COR-L47 (cell line): ENCODE results near the gene SERPINB12.
A peak's percentile ranks its signal among the peaks of the same experiment; 100 is the strongest.

Source experiments
- DNase-seq: peaks from one replicate; lab custom pipeline; 2025; lab: John Stamatoyannopoulos, UW

SERPINB12 gene, protein sequence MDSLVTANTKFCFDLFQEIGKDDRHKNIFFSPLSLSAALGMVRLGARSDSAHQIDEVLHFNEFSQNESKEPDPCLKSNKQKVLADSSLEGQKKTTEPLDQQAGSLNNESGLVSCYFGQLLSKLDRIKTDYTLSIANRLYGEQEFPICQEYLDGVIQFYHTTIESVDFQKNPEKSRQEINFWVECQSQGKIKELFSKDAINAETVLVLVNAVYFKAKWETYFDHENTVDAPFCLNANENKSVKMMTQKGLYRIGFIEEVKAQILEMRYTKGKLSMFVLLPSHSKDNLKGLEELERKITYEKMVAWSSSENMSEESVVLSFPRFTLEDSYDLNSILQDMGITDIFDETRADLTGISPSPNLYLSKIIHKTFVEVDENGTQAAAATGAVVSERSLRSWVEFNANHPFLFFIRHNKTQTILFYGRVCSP

GRCh38 chr18:63542069-63542468 lies at the start of gene SERPINB12:
Gene SERPINB12 (plus strand): TSS chr18:63542369. CDS start chr18:63556160, 13,791 bp downstream.
- DNase-seq, result no peak

DNA sequence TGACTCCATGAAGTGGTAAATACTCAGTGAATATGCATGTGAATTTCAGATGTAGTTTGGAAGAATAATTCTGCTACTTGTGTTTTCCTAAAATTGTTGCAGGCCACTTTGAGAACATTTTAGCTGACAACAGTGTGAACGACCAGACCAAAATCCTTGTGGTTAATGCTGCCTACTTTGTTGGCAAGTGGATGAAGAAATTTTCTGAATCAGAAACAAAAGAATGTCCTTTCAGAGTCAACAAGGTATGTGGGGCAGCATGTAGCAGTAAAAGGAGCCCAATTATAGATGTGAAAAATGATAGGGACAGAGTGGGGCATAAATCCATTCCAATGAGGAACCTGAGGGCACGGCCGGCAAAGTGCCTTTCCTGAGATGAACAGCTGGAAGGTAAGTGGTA lies 49.3 kb upstream of the SERPINB12 start:
- DNase-seq, result no peak

- no peak for DNase-seq
Observed at GRCh38 chr18:63495675-63496074, 46.5 kb upstream of the SERPINB12 start.

DNA sequence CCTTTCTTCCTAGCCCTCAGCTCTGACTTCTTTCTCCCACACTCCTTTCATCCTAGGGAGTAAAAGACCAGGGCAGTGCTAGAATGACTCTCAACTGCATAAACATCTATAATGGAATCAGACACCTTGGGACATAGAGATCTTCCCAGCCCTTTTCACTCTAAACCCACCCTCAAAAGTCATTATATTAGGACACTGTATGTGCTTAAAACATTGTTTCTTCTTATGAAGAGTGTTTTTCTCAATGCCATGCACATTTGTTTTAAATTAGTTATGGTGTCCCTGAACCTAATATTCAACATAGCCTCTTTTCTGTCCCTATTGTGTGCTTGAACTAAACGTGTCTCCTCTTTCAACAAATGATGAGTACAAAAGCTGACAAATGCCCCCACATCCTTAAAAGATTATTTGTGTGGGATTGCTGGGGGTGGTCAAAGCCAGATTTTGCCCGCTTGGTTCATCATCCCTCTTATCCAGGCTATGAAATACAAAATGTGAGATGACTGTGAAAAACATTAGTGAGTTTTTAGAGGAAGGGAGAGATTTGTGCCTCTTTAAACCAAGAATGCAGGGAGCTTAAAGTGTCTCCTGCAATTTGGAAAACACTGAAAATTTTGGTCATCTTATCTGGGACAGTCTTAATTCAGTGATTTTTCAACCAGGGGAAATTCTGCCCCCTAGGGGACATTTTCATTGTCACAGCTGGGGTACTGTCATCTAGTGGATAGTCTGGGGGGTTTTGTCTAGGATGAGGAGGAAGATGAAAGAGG lies 36.4 kb upstream of the SERPINB12 start:
- DNase-seq, result no peak

DNA sequence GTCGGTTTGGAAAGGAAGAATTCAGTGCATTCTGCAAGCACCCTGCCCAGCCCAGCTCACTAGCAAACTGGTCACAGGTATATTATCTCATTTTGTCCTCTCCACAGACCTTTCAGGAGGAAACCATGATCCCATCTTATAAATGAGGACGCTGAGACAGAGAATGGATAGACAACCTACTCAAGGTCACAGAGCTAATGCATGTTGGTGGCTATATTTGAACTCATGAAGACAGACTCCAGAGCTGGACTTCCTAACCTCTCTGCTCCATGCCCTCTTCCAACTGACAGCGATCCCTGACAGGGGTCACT lies 35.9 kb upstream of the SERPINB12 start:
- DNase-seq, result no peak

DNA sequence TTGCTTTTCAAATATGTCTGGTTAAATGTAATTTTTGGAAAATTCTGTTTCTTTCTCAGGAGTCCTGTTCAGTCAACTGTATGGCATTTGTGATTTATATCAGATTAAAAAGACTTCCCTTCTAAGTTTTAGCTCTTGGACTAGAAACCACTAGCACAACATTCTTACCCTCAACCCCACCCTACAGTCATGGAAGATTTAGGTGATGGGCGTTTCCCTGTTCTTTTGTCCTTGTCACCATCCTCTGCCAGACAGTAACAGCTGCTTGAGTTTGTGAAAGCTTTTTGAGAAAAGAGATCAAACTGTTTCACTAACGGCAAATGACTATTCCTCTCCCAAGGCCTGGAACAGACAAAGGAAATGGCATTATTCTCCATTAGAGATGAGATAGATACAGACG lies 33.6 kb upstream of the SERPINB12 start:
- no peak for DNase-seq

- DNase-seq, result peak; percentile 82
Observed at GRCh38 chr18:63511285-63511684, 30.9 kb upstream of the SERPINB12 start.

DNA sequence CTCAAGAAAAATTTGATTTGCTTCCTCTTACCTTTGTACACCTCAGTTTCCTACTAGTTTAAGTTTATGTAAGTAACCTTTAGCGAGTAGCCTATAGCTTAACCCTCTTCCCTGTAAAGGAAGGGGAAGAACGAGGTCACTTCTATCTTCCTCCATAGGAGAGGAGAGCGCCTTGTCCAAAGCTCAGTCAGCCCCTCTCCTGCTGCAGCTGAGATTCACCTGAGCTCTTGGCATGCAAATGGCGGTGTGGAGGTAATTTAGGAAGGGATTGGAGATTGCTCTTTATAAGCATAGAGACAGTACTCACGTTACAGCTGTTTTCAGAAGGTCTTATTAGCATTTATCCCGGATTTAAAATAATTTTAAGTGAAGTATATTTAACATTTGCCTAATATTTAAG lies 27.8 kb upstream of the SERPINB12 start:
- no peak for DNase-seq

DNA sequence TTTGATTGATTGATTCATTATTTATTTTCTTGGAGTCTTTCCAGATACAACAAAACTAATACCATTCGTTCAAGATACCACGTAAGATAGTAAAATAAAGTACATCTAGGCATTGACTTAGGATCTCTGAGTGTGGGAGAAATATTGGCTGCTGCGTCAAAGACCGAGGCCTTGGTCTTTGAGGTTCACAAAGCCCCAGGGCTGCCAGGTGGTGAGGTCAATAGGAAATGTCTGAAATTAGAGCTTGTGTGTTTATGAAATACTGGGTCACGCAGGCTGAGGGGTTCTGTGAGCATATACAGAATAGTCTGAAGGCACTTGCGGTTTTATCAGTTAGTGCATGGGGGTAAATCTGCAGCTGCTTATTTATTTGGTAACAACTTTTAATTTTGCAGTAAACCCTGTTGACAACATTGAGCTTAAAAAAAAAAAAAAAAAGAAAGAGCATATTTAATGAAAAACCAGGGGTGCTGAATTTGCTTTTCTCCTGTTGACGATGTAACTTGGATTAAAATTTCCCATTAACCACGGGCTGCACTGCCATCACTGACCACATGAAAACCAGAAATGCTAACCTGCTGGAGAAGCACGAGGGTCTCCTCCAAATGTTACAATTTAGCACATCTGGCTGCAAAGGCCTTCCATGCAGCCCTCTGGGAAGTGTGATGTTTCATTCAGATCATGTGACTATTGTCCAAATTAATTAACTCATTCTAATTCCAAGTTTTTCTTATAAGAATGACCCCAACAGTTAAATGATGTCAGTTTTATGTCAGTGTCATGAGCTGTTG lies 27.1 kb upstream of the SERPINB12 start:
- no peak for DNase-seq

DNA sequence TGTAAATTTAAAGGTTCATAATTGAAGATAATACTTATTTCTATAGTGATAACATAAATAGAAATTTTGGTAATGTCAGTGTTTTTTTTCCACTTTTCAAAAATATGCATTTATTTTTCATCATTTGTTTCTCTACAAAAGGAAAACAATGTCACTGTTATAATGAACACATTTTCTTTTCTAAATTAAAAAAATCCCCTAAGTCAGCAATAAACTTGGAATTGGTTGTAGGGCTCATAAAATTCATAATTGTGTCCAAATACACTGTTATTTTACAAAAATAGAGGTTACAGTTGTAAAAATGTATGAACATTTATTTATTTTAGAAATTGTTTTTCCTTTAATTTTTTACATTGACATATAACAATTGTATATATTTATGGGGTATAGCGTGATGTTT lies 26.4 kb upstream of the SERPINB12 start:
- DNase-seq, result no peak

DNA sequence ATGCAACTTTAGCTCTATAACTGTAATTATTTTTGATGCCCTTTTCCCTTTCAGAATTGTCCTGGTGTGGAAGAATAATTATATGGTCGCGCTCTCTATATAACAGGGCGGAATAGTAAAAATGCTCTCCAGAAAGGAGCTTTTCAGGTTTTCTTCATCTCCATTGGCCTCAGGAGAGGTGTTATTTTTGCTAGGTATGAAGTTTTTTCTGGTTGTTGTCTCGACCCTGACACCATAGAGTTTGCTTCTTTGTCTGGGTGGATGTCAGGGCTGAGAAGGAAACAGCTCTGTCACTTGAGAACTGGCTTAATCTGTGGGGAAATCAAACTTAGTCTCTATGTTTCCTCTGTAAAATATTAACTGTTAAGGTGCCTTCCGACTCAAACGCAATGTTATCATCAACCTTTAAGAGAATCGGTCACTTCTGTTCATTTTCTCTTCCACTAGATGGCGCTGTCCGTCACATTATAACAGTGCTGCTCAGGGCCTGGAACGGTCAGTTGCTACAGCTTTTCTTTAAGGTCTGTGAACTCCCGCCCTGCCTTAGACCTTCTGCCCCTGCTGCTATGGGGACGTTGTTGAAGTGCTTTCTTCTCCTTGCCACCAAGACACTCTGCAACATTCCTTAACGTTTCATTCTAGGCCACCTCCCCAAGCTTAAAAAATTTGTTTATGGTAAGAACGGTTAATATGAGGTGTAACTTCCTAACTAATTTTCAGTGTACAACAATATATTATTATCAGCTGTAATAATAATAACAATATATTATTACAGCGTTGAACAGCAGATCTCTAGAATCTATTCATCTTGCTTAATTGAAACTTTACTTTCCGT lies 23.8 kb upstream of the SERPINB12 start:
- peak; percentile 85 for DNase-seq

DNA sequence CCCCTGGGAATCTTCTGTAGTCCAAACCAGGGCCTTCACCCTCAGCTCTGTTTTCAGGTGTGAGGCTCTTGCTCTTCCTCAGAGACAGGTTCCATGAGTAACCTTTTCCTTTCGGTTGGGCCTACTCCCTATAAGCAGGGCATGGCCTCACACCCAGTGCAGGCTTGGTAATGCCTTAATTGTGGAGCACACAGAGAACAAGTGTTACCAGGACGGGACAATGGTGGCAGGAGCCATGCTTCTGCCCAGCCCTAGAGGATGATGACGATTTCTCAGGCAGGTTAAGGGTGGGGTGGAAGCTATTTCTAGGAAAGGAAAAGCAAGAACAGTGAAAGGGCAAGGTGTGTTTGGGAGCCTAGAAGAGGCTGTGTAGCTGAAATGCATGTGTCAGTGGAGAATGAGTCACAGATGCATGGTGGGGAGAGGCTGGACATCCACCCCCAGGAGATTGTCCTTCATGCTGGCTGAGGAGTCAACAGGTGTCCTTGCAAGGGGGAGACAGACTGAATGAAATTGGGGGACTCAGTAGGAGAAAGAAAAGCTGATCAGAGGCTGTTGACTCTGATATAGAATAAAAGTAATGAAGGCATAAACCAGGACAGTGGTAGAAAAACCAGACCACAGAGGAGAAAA lies 22.0 kb upstream of the SERPINB12 start:
- no peak for DNase-seq

DNA sequence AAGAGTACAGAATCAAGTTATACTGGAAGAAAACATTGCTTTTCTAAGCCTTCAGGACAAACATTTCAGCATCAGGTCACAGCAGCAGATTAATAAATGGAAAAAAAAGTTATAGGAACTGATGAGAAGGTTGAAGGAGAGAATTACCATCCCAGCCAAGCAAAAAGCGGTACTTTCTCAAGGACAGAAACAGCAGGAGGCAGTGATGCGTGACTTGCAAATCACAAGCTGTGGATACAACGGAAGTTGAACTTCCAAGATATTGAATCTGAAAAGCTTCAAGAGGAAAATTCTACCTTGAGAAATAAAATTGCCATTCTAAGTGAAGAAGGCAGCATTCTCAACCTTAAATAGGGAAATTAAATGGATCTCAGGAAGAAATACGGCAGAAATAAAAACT lies 18.5 kb upstream of the SERPINB12 start:
- DNase-seq, result no peak

GRCh38 chr18:63527251-63527650 lies 14.9 kb upstream of the SERPINB12 start:
- DNase-seq, result no peak

GRCh38 chr18:63528863-63529492 lies 13.2 kb upstream of the SERPINB12 start:
- DNase-seq, result no peak

DNA sequence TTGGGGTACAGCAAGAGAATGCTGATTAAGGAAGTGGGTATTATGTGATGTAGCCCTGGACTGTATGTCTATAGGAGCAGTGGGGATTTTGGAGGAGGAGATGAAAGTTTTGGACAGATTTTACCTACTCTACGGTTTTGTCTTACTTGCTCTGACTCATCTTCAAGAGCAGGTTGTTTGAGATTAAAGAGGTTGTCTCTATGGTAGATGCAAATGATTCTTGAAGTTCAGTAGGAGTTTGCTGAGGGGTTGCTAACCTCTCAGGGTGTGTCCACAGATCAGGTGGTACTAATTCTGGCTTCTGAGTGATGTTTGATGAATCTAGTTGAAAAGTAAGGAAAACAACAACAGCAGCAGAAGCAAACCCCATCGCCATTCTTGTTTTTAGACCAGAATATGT lies 9.7 kb upstream of the SERPINB12 start:
- DNase-seq, result no peak

- DNase-seq, result no peak
Observed at GRCh38 chr18:63534615-63535014, 7.6 kb upstream of the SERPINB12 start.

DNA sequence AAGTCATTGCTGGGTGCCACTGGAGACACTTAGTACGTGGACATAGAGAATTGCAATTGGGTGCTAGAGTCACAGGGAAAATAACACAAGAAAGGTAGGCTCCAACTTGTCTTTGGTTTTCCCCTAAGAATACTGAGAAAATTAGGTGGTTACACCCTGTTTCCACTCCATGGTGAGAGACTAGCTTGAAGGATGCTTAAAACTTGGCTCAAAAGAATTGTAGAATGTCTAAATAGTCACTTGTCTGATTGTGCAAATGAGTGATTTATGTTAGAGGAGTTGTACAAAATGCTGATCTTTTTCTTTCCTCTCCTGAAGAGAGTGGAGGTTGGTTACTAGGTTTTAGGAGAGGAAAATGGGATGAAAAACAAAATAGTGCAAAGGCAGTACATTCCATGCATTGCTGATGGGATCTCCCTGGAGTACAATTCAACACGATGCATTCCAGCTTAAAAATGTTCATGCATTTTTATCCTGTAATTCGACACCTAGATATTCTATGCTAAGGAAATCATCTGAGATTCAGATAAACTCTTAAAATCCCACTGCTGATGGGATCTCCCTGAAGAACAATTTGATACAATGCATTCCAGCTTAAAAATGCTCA lies 2.2 kb upstream of the SERPINB12 start:
- DNase-seq, result no peak

GRCh38 chr18:63544017-63544416 lies 1.8 kb downstream of the SERPINB12 start:
- no peak for DNase-seq

GRCh38 chr18:63545000-63545399 lies 2.8 kb downstream of the SERPINB12 start:
- no peak for DNase-seq
